LNCAP (cell line): Measurements from ENCODE around the gene MIPOL1.

Source experiments
- TF ChIP-seq, protein P1 (sequence below): fragments of 450-650 bp; IDR thresholded peaks from 2 replicates; pipeline ENCODE4 v1.5.1; 2017; ENCODE audit warnings: mild to moderate bottlenecking

Gene MIPOL1

DNA sequence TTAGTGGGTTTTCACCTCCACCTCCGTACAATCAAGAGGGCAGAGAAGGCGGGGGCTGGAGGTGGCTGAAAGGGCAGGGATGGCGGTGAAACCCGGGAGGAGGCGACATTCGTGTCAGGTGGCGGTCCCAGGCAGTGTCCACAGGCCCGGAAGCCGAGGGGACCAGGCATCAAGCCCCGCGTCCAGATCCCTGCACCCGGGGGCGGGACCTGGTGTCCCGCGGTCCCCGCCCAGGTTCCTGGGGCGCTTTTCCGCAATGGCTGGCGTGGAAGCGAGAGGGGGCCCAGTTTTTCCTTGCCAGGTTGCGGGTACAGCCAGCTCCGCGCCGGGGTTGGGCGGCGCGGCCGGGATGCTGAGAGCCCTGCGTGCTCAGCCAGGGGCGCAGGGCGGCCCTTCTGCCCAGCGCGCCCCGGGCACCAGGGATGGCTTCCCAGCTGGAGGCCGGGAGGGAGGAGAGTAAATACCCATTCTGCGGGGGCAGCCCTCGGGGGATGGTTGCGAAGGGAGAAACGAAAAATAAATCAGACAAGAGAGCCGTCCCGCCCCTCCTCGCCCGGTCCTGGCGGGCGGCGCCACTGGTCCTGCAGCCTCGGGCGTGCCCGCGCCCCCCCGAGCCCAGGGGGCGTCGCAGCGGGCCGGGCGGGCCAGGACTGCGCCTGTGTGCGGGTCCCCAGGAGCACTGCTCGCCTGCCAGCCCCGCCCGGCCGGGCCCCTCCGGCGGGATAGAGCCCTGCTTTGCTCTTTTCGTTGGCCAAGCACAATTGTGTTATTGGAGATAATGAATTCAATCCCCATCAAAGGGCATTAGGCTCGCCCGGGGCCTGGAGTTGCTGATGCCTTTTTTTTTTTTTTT, 385.8 kb downstream of the MIPOL1 start:
- TF ChIP-seq, protein P1, sequence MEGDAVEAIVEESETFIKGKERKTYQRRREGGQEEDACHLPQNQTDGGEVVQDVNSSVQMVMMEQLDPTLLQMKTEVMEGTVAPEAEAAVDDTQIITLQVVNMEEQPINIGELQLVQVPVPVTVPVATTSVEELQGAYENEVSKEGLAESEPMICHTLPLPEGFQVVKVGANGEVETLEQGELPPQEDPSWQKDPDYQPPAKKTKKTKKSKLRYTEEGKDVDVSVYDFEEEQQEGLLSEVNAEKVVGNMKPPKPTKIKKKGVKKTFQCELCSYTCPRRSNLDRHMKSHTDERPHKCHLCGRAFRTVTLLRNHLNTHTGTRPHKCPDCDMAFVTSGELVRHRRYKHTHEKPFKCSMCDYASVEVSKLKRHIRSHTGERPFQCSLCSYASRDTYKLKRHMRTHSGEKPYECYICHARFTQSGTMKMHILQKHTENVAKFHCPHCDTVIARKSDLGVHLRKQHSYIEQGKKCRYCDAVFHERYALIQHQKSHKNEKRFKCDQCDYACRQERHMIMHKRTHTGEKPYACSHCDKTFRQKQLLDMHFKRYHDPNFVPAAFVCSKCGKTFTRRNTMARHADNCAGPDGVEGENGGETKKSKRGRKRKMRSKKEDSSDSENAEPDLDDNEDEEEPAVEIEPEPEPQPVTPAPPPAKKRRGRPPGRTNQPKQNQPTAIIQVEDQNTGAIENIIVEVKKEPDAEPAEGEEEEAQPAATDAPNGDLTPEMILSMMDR = no peak

DNA sequence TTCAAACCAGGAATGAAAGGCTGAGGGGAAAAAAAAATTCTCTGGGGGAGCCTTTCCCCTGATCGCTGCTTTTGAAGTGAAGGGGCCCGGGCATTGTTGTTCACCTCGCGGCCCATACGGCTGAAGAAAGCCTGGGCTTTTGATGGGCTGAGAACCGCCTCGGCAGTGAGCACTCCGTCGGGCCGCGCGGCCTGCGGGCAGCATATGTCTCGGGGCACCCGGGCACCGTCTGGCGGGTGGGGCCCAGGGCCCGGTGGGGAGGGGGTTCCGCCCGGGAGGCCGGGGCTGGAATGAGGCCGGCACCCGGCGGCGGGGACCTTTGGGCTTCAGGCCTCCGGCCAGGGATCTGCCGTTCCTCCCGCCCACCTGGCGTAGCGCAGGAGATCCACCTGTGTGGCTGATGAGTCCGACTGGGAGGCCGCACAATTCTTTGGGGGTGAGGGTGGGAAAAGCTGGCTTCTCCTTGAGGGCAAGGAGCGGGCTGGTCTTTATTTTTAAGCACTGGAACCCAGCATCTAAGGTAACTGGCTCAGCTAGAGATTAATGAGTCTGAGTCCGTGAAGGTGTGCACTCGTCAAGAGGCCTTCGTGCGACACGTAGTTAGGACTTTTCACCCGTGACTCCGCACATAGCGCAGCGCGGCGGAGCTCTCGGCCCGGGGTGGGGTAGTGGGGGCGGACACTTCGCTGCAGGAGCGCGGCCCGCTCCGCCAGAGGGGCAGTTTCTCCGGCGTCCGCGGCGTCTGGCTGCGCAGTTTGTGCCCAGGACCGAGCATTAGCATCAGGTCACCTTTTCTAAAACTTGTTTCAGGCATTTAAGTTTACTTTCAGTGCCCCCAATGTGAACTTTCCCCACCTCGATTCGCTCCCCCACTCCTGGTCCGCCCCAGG, 386.7 kb downstream of the MIPOL1 start:
- TF ChIP-seq, protein P1 = no peak

DNA sequence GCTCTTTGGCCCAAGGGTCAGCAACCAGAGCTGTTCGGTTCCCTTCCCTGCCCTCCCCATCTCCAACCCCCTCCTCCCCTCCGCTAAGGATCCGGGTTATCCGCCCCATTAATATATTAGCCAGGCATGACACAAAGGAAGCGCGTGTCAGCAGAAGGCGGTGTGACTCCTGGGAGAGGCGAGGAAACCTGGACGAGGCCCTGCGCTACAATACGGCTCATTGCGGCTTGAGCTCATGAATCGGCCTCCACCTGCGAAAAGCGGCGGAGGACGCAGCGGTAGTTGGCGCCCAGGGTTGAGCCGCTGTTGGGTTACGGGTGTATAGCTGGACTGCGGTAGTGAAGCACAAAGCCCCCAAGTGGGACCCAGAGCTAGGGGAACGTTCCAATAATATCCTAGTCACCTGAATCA, 387.4 kb downstream of the MIPOL1 start:
- TF ChIP-seq, protein P1 = no peak

DNA sequence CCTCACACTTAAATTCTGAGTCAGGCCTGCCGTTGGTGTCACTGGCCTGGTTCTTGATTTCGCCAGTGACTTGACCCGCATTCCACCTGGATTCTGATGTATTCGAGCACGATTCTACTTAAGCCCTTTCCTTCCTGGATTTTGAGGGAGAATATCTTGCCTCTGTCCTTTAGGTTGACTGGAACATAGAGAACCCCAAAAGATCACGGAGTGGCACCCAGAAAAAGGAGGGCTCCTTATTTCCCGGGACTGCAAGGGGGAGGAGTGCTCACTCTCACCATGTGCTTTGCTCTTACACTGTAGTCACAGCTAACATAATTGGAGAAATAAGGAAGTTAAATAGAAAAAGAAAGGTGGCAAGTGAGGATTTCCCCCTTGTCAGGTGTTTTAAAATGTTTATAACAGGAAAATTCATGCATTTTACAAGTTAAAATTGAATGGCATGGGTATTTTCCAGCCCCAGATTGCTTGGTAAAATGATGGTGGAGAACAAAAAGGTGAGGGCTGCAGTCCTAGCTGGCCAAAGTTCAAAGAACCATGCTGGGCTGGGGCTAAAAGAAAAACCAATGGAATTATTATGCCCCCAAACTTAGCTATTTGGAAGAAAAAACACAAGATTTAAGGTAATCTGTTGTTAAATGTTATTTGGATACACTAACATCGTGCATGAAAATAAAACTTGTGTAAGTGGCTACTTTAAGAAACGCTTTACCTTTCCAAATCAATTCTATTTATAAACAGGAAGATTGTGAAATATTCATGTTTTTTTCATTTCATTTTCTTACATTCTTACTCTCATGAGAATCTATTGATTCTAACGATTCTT, 388.4 kb downstream of the MIPOL1 start:
- TF ChIP-seq, protein P1 = no peak

DNA sequence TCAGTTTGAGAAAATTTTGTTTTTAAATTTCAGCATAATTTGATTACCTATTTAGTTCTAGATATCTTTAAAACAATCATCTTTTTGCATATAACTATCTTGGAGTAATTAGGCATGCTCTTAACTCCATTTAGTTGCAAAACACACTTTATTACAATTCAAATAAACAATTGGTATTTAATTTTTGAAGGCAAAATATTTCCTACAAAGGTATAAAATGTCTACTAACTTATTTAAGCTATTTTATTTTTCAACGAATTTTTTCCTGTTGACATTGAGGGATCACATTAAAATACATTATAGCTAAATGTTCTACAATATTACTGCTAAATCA, 389.0 kb downstream of the MIPOL1 start:
- TF ChIP-seq, protein P1 = no peak

DNA sequence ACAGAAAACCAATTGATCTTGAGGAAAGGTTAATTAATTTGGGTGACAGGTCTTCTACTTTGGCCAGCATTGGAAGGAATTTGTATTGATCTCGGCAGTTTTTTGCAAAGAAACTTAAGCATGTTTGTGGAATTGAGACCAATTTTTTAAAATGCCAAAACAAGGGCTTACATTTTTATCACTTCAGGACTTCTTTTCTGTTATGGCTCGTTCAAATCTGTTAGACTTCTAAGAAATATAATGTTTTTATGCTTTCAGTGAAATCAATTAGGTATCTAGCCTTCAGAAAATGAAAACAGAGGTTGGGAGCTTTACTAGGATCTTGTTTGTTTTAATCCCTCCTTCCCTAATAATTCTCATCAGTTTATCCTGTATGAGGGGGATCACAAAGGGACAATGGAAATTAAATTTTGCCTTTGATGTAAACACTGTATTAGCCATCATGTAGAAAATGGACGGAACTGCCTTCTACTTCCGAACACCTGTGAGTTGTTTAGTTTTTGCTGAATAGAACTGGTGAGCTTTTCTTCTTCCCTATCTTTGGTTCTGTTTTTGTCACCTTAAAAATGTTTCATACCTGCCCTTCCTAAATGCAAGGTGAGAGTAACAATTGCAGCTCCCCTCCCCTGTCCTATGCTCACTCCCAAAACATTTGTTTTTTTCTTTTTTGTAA, 389.5 kb downstream of the MIPOL1 start:
- TF ChIP-seq, protein P1 = no peak
